K562 (cell line): ENCODE data around the gene CYP2D6.

Source experiments
- ADNP ChIP-seq: fragments of 200-800 bp; sonication (Bioruptor generic); IDR thresholded peaks from 2 replicates; pipeline ENCODE4 v1.6.1; 2016; ENCODE audit warnings: missing genetic modification characterization, missing compliant biosample characterization
- CBX2 ChIP-seq: fragments of 200-600 bp; sonication (generic); IDR thresholded peaks from one replicate; pipeline ENCODE4 v1.6.1; 2012; ENCODE audit warnings: mild to moderate bottlenecking, low read length, inconsistent platforms; ENCODE audit not compliant: insufficient read depth, poor library complexity, severe bottlenecking
- CTCF ChIP-seq, 3 experiments: IDR thresholded peaks in 2 of 3; conservative IDR thresholded peaks in 1 of 3; 2 replicates each; pipeline ENCODE4 v1.5.1; 2011 to 2012; ENCODE audit warnings: low read length in 3 of 3, mild to moderate bottlenecking in 3 of 3, control low read depth in 2 of 3, improper control_type of control experiment in 1 of 3, inconsistent platforms in 1 of 3, low read depth in 1 of 3, mixed read lengths in 1 of 3, moderate library complexity in 1 of 3; ENCODE audit not compliant: insufficient read depth in 2 of 3
- EP300 ChIP-seq: IDR thresholded peaks from 2 replicates; pipeline ENCODE4 v1.6.1; 2012; ENCODE audit warnings: low read length, improper control_type of control experiment
- EZH2 ChIP-seq: IDR thresholded peaks from 2 replicates; pipeline ENCODE4 v1.6.1; 2012; ENCODE audit warnings: low read depth, mild to moderate bottlenecking, inconsistent platforms, low read length, borderline replicate concordance
- MYC ChIP-seq, 2 experiments: fragments of 250-450 bp in 1 of 2; sonication (Bioruptor Pico) in 1 of 2; IDR thresholded peaks; 2 replicates each; pipeline versions ENCODE4 v1.5.1 to v1.6.1; 2012 to 2021; ENCODE audit warnings: low read depth in 2 of 2, borderline replicate concordance in 1 of 2, improper control_type of control experiment in 1 of 2, low read length in 1 of 2, mild to moderate bottlenecking in 1 of 2, moderate library complexity in 1 of 2
- RERE ChIP-seq: sonication (generic); formaldehyde crosslinking; IDR thresholded peaks from 2 replicates; pipeline ENCODE4 v1.8.0; 2023; ENCODE audit warnings: missing genetic modification reagents, mild to moderate bottlenecking, borderline replicate concordance
- SIN3B ChIP-seq: fragments of 450-650 bp; IDR thresholded peaks from 2 replicates; pipeline ENCODE4 v1.6.1; 2017; ENCODE audit warnings: low read depth, mild to moderate bottlenecking, moderate library complexity
- SP1 ChIP-seq: sonication (generic); formaldehyde crosslinking; IDR thresholded peaks from 2 replicates; pipeline ENCODE4 v1.8.1; 2022; ENCODE audit warnings: mild to moderate bottlenecking, missing genetic modification reagents
- XRCC5 ChIP-seq: fragments of 200-400 bp; formaldehyde crosslinking; IDR thresholded peaks from 2 replicates; pipeline ENCODE4 v1.6.1; 2017; ENCODE audit warnings: low read depth, mild to moderate bottlenecking, low read length
- ZNF232 ChIP-seq: sonication (generic); formaldehyde crosslinking; IDR thresholded peaks from 2 replicates; pipeline ENCODE4 v1.8.0; 2022; ENCODE audit warnings: mild to moderate bottlenecking, missing genetic modification reagents
- ZNF274 ChIP-seq: IDR thresholded peaks from 2 replicates; pipeline ENCODE4 v1.6.1; 2011; ENCODE audit warnings: low read depth, mild to moderate bottlenecking, low read length, moderate library complexity, borderline replicate concordance

- TF ChIP-seq CBX2 = no peak
- no peak for TF ChIP-seq XRCC5
- TF ChIP-seq CTCF (IDR thresholded peaks at IDR 0.05 in 2 of 3, conservative IDR thresholded peaks at IDR 0.05 in 1 of 3; ENCODE audit: insufficient read depth in 2 of 3, low read depth in 1 of 3, low read length in 3 of 3) = no peak
- TF ChIP-seq RERE (CRISPR knock-in tag) = no peak
- no peak for TF ChIP-seq SP1 (CRISPR knock-in tag)
- no peak for TF ChIP-seq ZNF232 (CRISPR knock-in tag)
- no peak for TF ChIP-seq ZNF274
- no peak for TF ChIP-seq ADNP (tag)
- no peak for TF ChIP-seq SIN3B
- no peak for TF ChIP-seq MYC (IDR thresholded peaks at IDR 0.05; ENCODE audit: low read depth, low read length)
- TF ChIP-seq MYC (CRISPR knock-in tag; IDR thresholded peaks at IDR 0.05; ENCODE audit: borderline replicate concordance, low read depth) = no peak
- no peak for TF ChIP-seq EZH2
- TF ChIP-seq EP300 = no peak
Observed at GRCh38 chr22:42177891-42178336, 47.3 kb upstream of the CYP2D6 start.
